HFF-Myc (cell line): ENCODE measurements around the gene MYO9A.

Experiments
- DNase-seq: peaks from one replicate; pipeline ENCODE4 v3.0.0-alpha.2; 2011; ENCODE audit warnings: low read depth; ENCODE audit errors: extremely low read depth
- H3K4me3 ChIP-seq: replicated peaks from 2 replicates; pipeline ENCODE4 v1.5.1; 2011; ENCODE audit warnings: low read depth, mild to moderate bottlenecking, control low read depth, low read length
- TF ChIP-seq, protein P1 (sequence below): IDR thresholded peaks from 2 replicates; pipeline ENCODE4 v1.5.1; 2012; ENCODE audit warnings: mild to moderate bottlenecking, low read depth, low read length, control low read depth; ENCODE audit errors: missing control alignments

MYO9A gene

DNA sequence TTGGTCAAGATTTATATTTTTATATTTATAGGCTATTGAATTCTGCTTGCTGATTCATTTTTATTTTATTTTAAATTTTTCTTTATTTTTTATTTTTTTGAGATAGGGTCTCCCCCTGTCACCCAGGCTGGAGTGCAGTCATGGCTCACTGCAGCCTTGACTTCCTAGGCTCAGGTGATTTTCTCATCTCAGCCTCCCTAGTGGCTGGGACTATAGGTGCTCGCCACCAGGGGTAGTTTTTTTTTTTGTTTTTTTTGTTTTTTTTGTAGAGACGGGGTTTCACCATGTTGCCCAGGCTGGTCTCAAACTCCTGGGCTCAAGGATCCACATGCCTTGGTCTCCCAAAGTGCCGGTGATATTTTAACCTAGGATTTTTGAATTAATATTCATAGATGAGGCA lies 276.4 kb downstream of the MYO9A start:
- TF ChIP-seq, protein P1, sequence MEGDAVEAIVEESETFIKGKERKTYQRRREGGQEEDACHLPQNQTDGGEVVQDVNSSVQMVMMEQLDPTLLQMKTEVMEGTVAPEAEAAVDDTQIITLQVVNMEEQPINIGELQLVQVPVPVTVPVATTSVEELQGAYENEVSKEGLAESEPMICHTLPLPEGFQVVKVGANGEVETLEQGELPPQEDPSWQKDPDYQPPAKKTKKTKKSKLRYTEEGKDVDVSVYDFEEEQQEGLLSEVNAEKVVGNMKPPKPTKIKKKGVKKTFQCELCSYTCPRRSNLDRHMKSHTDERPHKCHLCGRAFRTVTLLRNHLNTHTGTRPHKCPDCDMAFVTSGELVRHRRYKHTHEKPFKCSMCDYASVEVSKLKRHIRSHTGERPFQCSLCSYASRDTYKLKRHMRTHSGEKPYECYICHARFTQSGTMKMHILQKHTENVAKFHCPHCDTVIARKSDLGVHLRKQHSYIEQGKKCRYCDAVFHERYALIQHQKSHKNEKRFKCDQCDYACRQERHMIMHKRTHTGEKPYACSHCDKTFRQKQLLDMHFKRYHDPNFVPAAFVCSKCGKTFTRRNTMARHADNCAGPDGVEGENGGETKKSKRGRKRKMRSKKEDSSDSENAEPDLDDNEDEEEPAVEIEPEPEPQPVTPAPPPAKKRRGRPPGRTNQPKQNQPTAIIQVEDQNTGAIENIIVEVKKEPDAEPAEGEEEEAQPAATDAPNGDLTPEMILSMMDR: no peak
- DNase-seq: no peak

DNA sequence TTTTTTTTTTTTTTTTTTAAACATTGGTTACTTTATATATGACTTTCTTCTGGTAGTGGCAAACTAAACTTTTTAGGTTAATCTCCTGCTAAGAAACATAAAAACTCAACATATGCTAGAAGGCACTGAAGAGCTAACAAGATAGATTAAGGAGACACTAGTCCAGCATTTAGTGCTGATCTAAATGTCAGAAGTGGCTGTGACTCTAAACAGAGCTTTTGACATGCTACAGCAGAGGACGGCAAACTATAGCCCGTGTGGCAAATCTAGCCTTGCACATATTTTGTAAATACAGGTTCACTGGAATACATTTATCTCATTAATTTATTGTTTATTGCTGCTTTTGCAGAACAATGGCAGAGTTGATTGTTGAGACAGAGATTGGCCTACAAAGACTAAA lies 287.0 kb downstream of the MYO9A start:
- TF ChIP-seq, protein P1: no peak
- no peak overlapping the region for H3K4me3 ChIP-seq
- no peak for DNase-seq

More for the DNA sequence above, 276.4 kb downstream of the MYO9A start:
- no peak overlapping the region for H3K4me3 ChIP-seq

DNA sequence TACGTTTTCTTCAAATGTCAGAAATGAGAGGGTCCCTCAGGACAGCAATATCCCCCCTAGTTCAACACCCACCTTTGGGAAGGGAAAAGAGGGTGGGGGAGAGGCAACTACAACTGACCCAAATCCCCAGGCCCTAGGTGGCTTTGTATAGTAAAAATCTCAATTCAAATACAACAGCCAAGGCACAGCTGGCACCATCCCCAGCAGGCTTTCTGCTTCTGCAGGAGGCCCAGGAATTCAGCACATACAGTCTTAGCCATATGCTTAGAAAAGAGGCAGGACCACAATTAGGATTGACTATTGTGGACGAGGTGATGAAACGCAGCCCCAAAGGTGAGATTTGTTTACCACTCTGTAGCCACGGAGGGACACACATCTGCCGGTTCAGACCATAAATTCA lies 291.8 kb downstream of the MYO9A start:
- no peak overlapping the region for H3K4me3 ChIP-seq
- DNase-seq: no peak
- TF ChIP-seq, protein P1: no peak

DNA sequence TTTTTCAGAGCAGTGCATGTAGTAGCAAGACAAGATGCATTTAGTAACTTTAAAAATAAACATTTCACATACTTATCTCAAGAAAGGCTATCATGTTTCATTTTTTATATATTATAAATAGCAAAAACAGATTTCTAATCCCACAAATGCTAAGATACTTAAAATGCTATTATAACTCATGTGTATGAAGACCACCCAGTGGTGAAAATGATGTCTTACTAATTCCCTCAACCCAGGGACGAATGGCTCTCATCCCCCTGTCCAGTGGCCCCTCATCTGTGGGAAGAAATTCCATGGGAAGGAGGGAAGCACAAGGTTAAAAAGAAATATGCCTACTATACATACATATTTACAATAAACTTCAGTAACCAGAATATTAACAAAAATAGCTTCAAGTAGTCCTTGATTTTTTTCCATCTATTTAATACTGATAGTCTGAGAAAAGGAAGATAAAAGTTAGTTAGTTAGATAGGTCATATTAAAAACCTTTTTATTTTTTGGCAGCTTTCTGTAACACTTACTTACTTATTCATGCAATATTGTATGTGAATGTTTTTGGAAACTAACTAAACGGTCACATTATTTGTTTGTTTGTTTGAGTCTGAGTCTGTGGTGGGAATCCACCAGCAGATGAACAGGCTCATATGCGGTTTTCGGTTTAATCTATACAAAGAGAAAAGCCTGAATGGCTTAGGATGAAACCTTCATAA lies 292.8 kb downstream of the MYO9A start:
- DNase-seq: no peak
- TF ChIP-seq, protein P1: no peak
- H3K4me3 ChIP-seq: no peak overlapping the region

DNA sequence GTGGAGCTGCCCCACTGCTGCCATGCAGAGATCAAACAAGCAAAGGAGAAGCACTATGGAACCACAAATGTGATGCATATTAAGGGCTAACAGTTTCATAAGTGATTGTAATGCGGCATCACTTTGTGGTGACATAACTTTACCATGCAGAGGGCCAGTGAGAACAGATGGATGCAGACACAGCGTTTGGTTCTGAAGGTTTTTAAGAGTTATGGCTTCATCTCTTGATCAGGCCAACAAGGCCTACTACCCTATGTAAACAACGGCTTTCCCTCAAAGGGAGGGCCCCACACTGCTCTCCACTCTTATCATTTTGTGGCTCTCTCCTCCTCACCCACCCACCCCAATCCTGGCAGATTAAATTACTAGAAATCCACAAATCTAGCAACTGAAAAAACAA lies 294.1 kb downstream of the MYO9A start:
- TF ChIP-seq, protein P1: no peak
- no peak overlapping the region for H3K4me3 ChIP-seq
- no peak for DNase-seq

DNA sequence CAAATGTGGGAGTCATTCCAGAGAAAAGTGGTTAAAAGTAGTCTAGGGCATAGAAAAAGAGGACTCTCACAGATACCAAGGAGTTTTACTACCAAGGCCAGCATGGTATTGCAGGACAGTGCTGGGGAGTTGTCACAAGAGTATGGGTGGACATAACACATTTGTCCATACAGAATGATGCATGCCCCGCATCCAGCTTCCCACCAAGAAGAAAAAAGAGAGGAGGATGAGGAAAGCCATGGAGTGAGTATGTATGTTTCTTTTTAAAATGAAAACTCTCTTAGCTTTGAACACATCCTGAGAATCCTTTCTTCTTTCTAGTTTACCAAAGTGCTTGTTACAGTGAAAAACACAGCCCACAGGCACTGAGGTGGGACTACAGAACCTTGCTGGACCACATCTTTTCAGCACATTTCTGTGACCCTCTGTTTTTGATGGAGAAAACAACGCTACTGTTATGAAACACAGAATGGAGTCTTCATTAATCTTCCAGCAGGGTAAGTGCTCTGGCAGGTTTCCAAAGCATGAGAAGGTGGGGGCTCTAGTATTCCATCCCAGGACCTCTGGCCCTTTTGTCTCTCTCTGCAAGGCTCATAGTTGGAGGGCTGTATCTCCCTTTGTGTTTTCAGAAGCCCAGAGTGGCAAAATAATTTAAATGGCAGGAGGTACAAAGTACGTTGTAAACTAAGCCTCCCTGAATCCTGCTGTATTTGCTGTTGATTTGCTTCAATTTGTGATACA lies 294.9 kb downstream of the MYO9A start:
- no peak for DNase-seq
- no peak overlapping the region for H3K4me3 ChIP-seq
- TF ChIP-seq, protein P1: no peak
